Measurements from ENCODE around the gene OBSCN.

- TF ChIP-seq CTCF (conservative IDR thresholded peaks at IDR 0.05) = no peak
- no peak for TF ChIP-seq ZFX (IDR thresholded peaks at IDR 0.05)
Observed at GRCh38 chr1:228378873-228379460, 171.1 kb downstream of the OBSCN start.

Data from C4-2B (cell line).